Measurements from ENCODE around the gene ECI2. TPM values are rescaled to one million over a fixed set of nuclear protein-coding genes. Genes with fewer than 3 reads are reported as not detected.
A peak's percentile ranks its signal among the peaks of the same experiment; 100 is the strongest.

Gene ECI2
- total and polyA plus RNA-seq, 2 of the 13 experiments (the other 11 are each of a cell fraction or from before 2014, with no cell fraction given), result 78.5 to 228 TPM

GRCh38 chr6:4134841-4135664, at the start of gene ECI2 (continued):
- TF ChIP-seq, protein P1, sequence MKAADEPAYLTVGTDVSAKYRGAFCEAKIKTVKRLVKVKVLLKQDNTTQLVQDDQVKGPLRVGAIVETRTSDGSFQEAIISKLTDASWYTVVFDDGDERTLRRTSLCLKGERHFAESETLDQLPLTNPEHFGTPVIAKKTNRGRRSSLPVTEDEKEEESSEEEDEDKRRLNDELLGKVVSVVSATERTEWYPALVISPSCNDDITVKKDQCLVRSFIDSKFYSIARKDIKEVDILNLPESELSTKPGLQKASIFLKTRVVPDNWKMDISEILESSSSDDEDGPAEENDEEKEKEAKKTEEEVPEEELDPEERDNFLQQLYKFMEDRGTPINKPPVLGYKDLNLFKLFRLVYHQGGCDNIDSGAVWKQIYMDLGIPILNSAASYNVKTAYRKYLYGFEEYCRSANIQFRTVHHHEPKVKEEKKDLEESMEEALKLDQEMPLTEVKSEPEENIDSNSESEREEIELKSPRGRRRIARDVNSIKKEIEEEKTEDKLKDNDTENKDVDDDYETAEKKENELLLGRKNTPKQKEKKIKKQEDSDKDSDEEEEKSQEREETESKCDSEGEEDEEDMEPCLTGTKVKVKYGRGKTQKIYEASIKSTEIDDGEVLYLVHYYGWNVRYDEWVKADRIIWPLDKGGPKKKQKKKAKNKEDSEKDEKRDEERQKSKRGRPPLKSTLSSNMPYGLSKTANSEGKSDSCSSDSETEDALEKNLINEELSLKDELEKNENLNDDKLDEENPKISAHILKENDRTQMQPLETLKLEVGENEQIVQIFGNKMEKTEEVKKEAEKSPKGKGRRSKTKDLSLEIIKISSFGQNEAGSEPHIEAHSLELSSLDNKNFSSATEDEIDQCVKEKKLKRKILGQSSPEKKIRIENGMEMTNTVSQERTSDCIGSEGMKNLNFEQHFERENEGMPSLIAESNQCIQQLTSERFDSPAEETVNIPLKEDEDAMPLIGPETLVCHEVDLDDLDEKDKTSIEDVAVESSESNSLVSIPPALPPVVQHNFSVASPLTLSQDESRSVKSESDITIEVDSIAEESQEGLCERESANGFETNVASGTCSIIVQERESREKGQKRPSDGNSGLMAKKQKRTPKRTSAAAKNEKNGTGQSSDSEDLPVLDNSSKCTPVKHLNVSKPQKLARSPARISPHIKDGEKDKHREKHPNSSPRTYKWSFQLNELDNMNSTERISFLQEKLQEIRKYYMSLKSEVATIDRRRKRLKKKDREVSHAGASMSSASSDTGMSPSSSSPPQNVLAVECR (CRISPR knock-in tag; IDR thresholded peaks at IDR 0.05; ENCODE audit: borderline replicate concordance), result peak; percentile 75
- TF ChIP-seq ZNF800 (CRISPR knock-in tag; IDR thresholded peaks at IDR 0.05) (peak; percentile 87; the same call in 1 of the 2 replicates), E2F2 (CRISPR knock-in tag; IDR thresholded peaks at IDR 0.05; ENCODE audit: borderline replicate concordance) (no peak), EED (CRISPR knock-in tag; IDR thresholded peaks at IDR 0.05) (peak; percentile 62), KLF13 (CRISPR knock-in tag; IDR thresholded peaks at IDR 0.05) (peak; percentile 45; the same call in 1 of the 2 replicates), ZNF256 (CRISPR knock-in tag; conservative IDR thresholded peaks at IDR 0.05) (no peak), FLYWCH1 (CRISPR knock-in tag; IDR thresholded peaks at IDR 0.05) (no peak), ZNF331 (CRISPR knock-in tag; IDR thresholded peaks at IDR 0.05) (no peak), DPF2 (CRISPR knock-in tag; IDR thresholded peaks at IDR 0.05; ENCODE audit: borderline replicate concordance, low read depth) (0 out of 2 replicates have a peak, but pooled peaks have one; percentile 27), ZXDC (CRISPR knock-in tag; IDR thresholded peaks at IDR 0.05) (no peak), MAFG (CRISPR knock-in tag; IDR thresholded peaks at IDR 0.05) (no peak)

Data from HepG2 (cell line).